GM23248 (cell line): ENCODE measurements around the gene FAM168A. TPM values are rescaled to one million over a fixed set of nuclear protein-coding genes. Genes with fewer than 3 reads are reported as not detected.

Source experiments
- DNase-seq: peaks from one replicate; pipeline ENCODE4 v3.0.0-alpha.2; 2015
- H2AFZ ChIP-seq: fragments of 200-600 bp; sonication (generic); 2 replicates; pipeline ENCODE4 v1.6.1; 2016; ENCODE audit warnings: antibody characterized with exemption
- H3F3A ChIP-seq: fragments of 200-600 bp; sonication (generic); 2 replicates; pipeline ENCODE4 v1.6.1; 2016; ENCODE audit warnings: mild to moderate bottlenecking, antibody characterized with exemption, mixed run types; ENCODE audit not compliant: insufficient read depth
- H3K27ac ChIP-seq: fragments of 200-600 bp; sonication (generic); 2 replicates; pipeline ENCODE4 v1.5.1; 2016; ENCODE audit warnings: mild to moderate bottlenecking
- H3K27me3 ChIP-seq: fragments of 200-600 bp; sonication (generic); replicated peaks from 2 replicates; pipeline ENCODE4 v1.6.1; 2016; ENCODE audit warnings: mild to moderate bottlenecking; ENCODE audit not compliant: insufficient read depth
- H3K36me3 ChIP-seq: fragments of 200-600 bp; sonication (generic); 2 replicates; pipeline ENCODE4 v1.6.1; 2016; ENCODE audit warnings: low read depth, mild to moderate bottlenecking
- H3K4me1 ChIP-seq: fragments of 200-600 bp; sonication (generic); 2 replicates; pipeline ENCODE4 v1.6.1; 2016; ENCODE audit warnings: mild to moderate bottlenecking; ENCODE audit not compliant: insufficient read depth
- H3K4me2 ChIP-seq: fragments of 200-600 bp; sonication (generic); one replicate; pipeline ENCODE4 v1.6.1; 2016; ENCODE audit warnings: mild to moderate bottlenecking; ENCODE audit not compliant: unreplicated experiment
- H3K4me3 ChIP-seq: fragments of 200-600 bp; sonication (generic); 2 replicates; pipeline ENCODE4 v1.5.1; 2016; ENCODE audit warnings: mild to moderate bottlenecking
- H3K79me2 ChIP-seq: fragments of 200-600 bp; sonication (generic); 2 replicates; pipeline ENCODE4 v1.6.1; 2016; ENCODE audit warnings: mild to moderate bottlenecking; ENCODE audit not compliant: insufficient read depth
- H3K9ac ChIP-seq: fragments of 200-600 bp; sonication (generic); 2 replicates; pipeline ENCODE4 v1.6.1; 2016; ENCODE audit warnings: mild to moderate bottlenecking
- H3K9me2 ChIP-seq: fragments of 200-600 bp; sonication (generic); 2 replicates; pipeline ENCODE4 v1.6.1; 2016; ENCODE audit warnings: mixed run types, mild to moderate bottlenecking, moderate library complexity; ENCODE audit not compliant: insufficient read depth
- H3K9me3 ChIP-seq: fragments of 200-600 bp; sonication (generic); one replicate; pipeline ENCODE4 v1.6.1; 2017; ENCODE audit warnings: low read depth
- H4K20me1 ChIP-seq: fragments of 200-600 bp; sonication (generic); 2 replicates; pipeline ENCODE4 v1.6.0; 2016; ENCODE audit not compliant: insufficient read depth
- EZH2 ChIP-seq: fragments of 200-600 bp; sonication (generic); IDR thresholded peaks from 2 replicates; pipeline ENCODE4 v1.6.1; 2018; ENCODE audit warnings: antibody characterized with exemption, mild to moderate bottlenecking; ENCODE audit not compliant: insufficient read depth, poor library complexity, severe bottlenecking
- EZH2phosphoT487 ChIP-seq: fragments of 200-600 bp; sonication (generic); IDR thresholded peaks from 2 replicates; pipeline ENCODE4 v1.6.1; 2018; ENCODE audit warnings: antibody characterized with exemption, moderate library complexity, mild to moderate bottlenecking, low read depth; ENCODE audit not compliant: insufficient read depth
- WGBS, 2 experiments: methylation state at CpG; one replicate each; pipeline ENCODE4 v1.1.6; 2015 to 2017; ENCODE audit warnings: low lambda C conversion rate in 2 of 2, low coverage in 1 of 2; ENCODE audit errors: missing lambda C conversion rate in 2 of 2; 5-methylcytosine and 5-hydroxymethylcytosine counted together
- in situ Hi-C: fragments of 300-500 bp; cut with MboI; formaldehyde crosslinking; loops from 2 replicates; pipeline ENCODE4 v1.15.0; 2020
- polyA plus RNA-seq: library from polyadenylated mRNA; unstranded; fragments of >200 nt; fragmentation: Nextera tagmentation; extraction: Ambion mirVana; gene quantifications from 2 replicates; pipeline ENCODE4 v1.2.1, GENCODE V29; 2016
- small RNA-seq: library from RNA; depleted of rRNA; stranded (forward); fragments of <200 nt; gene quantifications from one replicate; pipeline ENCODE3, GENCODE V24; 2014; ENCODE audit warnings: low read depth, low replicate concordance
- total RNA-seq: library from RNA; depleted of rRNA; stranded (reverse); fragments of >200 nt; shearing (Covaris generic); gene quantifications from 2 replicates; pipeline ENCODE4 v1.2.3, GENCODE V29; 2014; rRNA removed

Gene FAM168A
- total and polyA plus RNA-seq, 2 experiments from 2014 or later = 9.1 to 26.4 TPM

DNA sequence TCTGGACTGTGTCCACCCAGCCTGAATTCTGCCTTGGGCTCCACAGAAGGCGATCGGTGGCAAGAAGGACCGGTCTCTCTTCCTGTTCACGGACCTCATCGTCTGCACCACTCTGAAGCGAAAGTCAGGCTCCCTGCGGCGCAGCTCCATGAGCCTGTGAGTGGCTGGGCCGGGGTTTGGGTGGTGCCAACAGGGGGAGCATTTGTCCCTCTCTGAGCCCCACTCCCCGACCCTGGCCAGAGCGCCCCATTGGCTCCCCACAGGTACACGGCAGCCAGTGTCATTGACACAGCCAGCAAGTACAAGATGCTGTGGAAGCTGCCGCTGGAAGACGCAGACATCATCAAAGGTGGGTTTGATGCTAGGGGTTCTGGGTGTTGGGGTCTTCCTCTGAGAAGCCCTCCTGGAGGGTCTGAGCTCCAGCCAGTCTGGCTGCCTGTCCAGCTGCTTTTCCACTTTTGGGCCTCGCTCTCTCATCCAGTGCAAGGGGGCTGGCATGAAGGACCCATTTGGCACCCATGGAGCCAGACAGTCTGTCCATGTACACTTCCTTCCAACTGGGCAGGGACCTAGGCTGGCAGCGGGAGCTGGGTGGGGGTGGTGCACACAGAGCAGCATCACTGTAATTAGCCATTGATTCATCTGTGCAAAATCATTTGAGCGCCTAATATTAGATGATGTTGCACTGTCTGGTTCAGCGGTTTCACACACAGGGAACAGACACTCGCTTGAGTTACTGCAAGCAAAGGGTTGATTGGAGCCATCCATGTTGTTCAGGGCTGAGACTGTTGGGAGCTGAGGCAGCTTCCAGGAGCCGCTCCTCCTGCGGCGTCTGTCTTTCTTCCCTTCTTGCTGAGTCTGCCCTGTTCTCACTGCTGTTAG is 240.7 kb downstream of the FAM168A start:
- Histone ChIP-seq H3K9me3 (no peaks in the 10 kb centered on the region), H3K4me1 (peaks cover 4% of the 10 kb centered on the region; the same call in 1 of the 2 replicates), H3K36me3 (peaks cover 33% of the 10 kb centered on the region), H3F3A (peaks cover 5% of the 10 kb centered on the region; the same call in 1 of the 2 replicates), H3K9me2 (no peaks in the 10 kb centered on the region), H3K4me3 (no peak overlapping the region), H3K9ac (no peak overlapping the region), H3K79me2 (peaks cover 17% of the 10 kb centered on the region), H2AFZ (no peak overlapping the region), H3K4me2 (no peak overlapping the region), H4K20me1 (no peaks in the 10 kb centered on the region), H3K27ac (0 out of 2 replicates have a peak overlapping the region, but pooled peaks have one; percentile 36), H3K27me3 (no peaks in the 10 kb centered on the region)
- TF ChIP-seq EZH2phosphoT487 (no peak), EZH2 (no peak)
- in situ Hi-C loops = no loop called here
- WGBS, 2 experiments = 95 to 96% methylated on average over 21 to 22 of the region's 22 CpGs
- no peak for DNase-seq

DNA sequence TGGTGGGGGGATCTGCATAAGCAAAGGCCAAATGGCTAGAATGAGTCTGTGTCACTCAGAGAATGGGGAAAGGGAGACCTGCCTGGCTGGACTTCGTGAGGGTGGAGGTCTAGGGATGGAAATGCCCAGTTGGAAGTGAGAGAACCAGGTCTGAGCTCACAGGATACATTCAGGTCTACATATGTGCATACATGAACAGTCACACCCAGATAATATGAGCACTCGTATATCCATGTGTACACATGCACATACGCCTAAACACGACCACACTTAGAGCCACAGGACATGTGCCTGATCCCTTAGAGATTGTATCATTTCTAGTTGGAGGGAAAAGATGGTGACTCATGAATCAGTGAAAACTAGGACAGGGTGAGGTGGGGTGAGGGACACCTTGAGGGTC is 242.8 kb downstream of the FAM168A start:
- in situ Hi-C loops = no loop called here
- 83 to 92% methylated on average over 4 of the region's 4 CpGs for WGBS, 2 experiments

DNA sequence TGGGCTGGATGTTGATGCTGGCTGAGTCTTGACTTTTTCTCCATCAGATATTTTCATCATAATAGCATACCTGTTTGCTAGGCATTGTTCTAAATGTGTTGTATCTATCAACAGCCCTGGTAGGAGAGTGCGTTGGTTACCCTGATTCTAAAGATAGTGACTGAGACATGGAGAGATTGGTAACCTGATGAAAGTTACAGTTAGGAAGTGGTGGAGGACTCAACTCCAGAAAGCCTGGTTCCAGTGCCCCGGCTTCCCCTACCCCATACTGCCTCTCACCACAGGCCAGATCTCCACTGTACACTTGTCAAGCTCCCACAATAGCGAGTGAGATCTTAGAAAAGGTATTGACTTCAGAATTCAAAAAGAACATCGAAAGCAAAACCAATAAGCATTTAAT is 244.5 kb downstream of the FAM168A start:
- H3K9me2 ChIP-seq = no peaks in the 10 kb centered on the region
- H2AFZ ChIP-seq = no peak overlapping the region
- no peak for DNase-seq
- no peaks in the 10 kb centered on the region for H3K9me3 ChIP-seq
- WGBS, 2 experiments = 95 to 97% methylated on average over 4 of the region's 4 CpGs
- peaks cover 37% of the 10 kb centered on the region for H3K79me2 ChIP-seq
- peaks cover 4% of the 10 kb centered on the region for H3F3A ChIP-seq
- no peak overlapping the region for H3K4me2 ChIP-seq
- no peaks in the 10 kb centered on the region for H3K27me3 ChIP-seq
- H3K4me3 ChIP-seq = no peak overlapping the region
- in situ Hi-C loops = no loop called here
- H3K36me3 ChIP-seq = peaks cover 11% of the 10 kb centered on the region; the same call in 1 of the 2 replicates
- peak overlapping the region; percentile 8; the same call in 1 of the 2 replicates for H3K9ac ChIP-seq
- no peak for TF ChIP-seq EZH2phosphoT487
- TF ChIP-seq EZH2 = no peak
- H3K4me1 ChIP-seq = no peaks in the 10 kb centered on the region; the same call in 1 of the 2 replicates
- no peak overlapping the region for H3K27ac ChIP-seq
- no peaks in the 10 kb centered on the region for H4K20me1 ChIP-seq

More for the DNA sequence above, 242.8 kb downstream of the FAM168A start:
- H3K36me3 ChIP-seq = peaks cover 13% of the 10 kb centered on the region; the same call in 1 of the 2 replicates
- no peak overlapping the region for H3K4me3 ChIP-seq
- no peaks in the 10 kb centered on the region for H3K9me3 ChIP-seq
- TF ChIP-seq EZH2 (no peak), EZH2phosphoT487 (no peak)
- peaks cover 4% of the 10 kb centered on the region; the same call in 1 of the 2 replicates for H3K4me1 ChIP-seq
- H2AFZ ChIP-seq = no peak overlapping the region
- no peak overlapping the region for H3K27ac ChIP-seq
- no peaks in the 10 kb centered on the region for H3K27me3 ChIP-seq
- no peak overlapping the region for H3K4me2 ChIP-seq
- H3K9me2 ChIP-seq = no peaks in the 10 kb centered on the region
- H3K79me2 ChIP-seq = peaks cover 30% of the 10 kb centered on the region
- DNase-seq = no peak
- H3F3A ChIP-seq = peaks cover 8% of the 10 kb centered on the region
- no peak overlapping the region for H3K9ac ChIP-seq
- no peaks in the 10 kb centered on the region for H4K20me1 ChIP-seq

DNA sequence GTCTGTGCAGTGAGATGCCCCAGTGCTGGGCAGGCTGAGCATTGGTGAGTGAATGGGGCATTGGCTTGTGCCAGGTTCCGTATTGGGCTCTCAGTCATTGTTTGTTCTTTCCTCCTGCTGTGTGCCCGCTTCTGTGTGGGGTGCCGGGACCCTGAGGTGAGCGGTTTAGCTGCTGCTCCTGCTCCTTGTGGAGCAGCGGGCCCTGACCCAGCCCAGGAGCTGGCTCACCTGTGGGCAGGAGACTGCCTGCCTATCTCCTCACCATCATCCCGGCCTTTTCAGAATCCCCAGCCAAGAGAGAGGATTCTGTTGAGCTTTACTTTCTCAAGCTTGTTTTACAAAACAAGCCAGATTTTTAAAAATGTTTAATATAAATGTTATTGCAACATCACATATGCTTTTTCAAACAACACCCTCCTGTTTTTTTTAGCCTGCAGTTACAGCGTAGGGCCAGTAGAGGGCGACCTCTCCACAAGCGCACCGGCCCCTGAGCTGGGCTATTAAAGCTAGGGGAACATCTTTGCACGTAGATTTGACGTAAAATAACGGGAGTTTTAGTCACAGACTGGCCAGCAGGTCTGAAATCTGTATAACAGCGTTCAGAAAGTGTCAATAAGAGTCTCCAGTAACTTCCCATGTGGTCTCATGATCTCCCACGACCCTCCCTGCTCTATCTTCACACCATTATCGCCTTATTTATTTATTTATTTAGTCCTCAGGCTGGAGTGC is 246.8 kb downstream of the FAM168A start:
- in situ Hi-C loops = no loop called here

More for the DNA sequence above, 246.8 kb downstream of the FAM168A start:
- 20 to 22% methylated on average over 16 of the region's 16 CpGs for WGBS, 2 experiments
- peaks cover 11% of the 10 kb centered on the region; the same call in 1 of the 2 replicates for H3K36me3 ChIP-seq
- H3K4me1 ChIP-seq = no peaks in the 10 kb centered on the region
- DNase-seq = peak; percentile 89
- H3K9me3 ChIP-seq = no peaks in the 10 kb centered on the region
- H3K9ac ChIP-seq = 0 out of 2 replicates have a peak overlapping the region, but pooled peaks have one; percentile 29
- H2AFZ ChIP-seq = no peak overlapping the region
- no peaks in the 10 kb centered on the region for H3K9me2 ChIP-seq
- TF ChIP-seq EZH2 (no peak), EZH2phosphoT487 (no peak)
- no peak overlapping the region for H3K4me3 ChIP-seq
- H3K79me2 ChIP-seq = peaks cover 55% of the 10 kb centered on the region
- no peaks in the 10 kb centered on the region for H3K27me3 ChIP-seq
- H3K27ac ChIP-seq = no peak overlapping the region
- peaks cover 4% of the 10 kb centered on the region; the same call in 1 of the 2 replicates for H3F3A ChIP-seq
- no peak overlapping the region for H3K4me2 ChIP-seq
- peaks cover 3% of the 10 kb centered on the region; the same call in 1 of the 2 replicates for H4K20me1 ChIP-seq

Small RNAs within 50 kb of the gene (small RNA-seq; reads per million reads assigned to genes)
- gene AP000763.2 (not detected), gene HMGN2P38 (not detected)

Other genes with a start within 250 kb of the FAM168A start
- 7.1 and 8.2 TPM in 2 replicates for gene RELT, start 221.7 kb downstream of the FAM168A start, total RNA-seq
- gene RELT, start 221.7 kb downstream of the FAM168A start, polyA plus RNA-seq = 2.8 and 2.9 TPM in 2 replicates
- gene PLEKHB1, start 48.5 kb upstream of the FAM168A start, total RNA-seq = not detected in 2 replicates
- gene PLEKHB1, start 48.5 kb upstream of the FAM168A start, polyA plus RNA-seq = not detected in 2 replicates
- gene RAB6A, start 163.0 kb upstream of the FAM168A start, total RNA-seq = 123 and 147 TPM in 2 replicates
- gene RAB6A, start 163.0 kb upstream of the FAM168A start, polyA plus RNA-seq = 145 and 151 TPM in 2 replicates
- gene MRPL48, start 189.8 kb upstream of the FAM168A start, total RNA-seq = 21.4 and 35.0 TPM in 2 replicates
- gene MRPL48, start 189.8 kb upstream of the FAM168A start, polyA plus RNA-seq = 39.4 and 40.1 TPM in 2 replicates